Stimulated activated CD8-positive, alpha-beta memory T cell treated with anti-CD3 and anti-CD28 coated beads, Interleukin-15, amount 100 ng/mL, for 1 hour (primary cell): Measurements from ENCODE around the gene GNB2.
A peak's percentile ranks its signal among the peaks of the same experiment; 100 is the strongest.
"Not testable (repeated sequence)": the region's sequence is repeated elsewhere in the genome, so short reads cannot be mapped to it uniquely, and the experiment has no call there.

ENCODE experiments used
- DNase-seq: peaks from one replicate; pipeline ENCODE4 v3.0.0-alpha.2; 2020; ENCODE audit warnings: low read depth

The GNB2 gene

DNA sequence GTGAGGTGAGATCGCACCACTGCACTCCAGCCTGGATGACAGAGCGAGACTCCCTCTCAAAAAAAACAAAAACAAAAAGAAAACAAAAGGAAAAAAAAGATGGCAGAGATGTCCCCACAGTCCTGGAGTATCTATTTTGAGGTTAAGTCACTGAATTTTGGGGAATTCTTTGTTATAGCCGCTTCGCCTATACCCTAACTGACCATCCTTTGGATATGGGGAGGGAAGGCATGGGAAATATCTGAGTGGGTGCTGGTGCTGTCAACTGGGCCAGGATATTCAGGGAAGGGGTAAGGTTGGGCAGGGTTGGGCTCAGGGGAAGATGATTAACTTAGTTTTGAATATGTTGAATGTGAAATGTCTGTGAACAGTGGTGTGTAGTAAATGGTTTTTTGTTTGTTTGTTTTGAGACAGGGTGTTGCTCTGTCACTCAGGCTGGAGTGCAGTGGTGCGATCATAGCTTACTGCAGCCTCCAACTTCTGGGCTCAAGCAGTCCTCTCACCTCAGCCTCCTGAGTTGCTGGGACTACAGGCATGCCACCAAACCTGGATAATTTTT is 8.3 kb upstream of the GNB2 start:
- no peak for DNase-seq

DNA sequence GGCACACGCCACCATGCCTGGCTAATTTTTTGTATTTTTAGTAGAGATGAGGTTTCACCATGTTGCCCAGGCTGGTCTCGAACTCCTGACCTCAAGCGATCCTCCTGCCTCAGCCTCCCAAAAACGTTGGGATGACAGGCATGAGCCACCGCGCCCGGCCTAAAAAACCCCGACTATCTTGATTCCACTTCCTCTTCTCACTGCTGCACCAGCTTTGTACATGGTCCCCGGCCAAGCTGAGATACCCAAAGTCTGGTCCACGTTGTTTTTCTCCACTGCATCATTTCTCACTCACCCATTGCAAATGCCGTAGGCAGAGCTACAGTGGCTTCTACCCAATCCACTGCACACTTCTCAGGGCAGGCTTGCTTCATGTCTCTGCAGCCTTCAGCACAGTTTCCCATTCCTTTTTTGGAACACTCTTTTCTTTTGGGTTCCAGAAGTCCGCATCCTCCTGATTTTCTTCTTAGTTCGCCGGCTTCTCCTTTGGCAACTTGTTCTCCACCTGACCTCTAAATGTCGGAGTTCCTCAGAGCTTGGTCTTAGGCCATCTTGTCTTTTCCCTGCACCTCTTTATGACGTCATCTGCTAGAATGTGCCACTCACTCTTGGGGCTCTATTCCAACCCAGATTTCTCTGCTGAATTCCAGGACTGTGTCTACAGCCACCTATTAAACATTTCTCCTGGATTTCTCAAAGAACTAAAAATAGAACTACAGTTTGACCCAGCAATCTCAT is 6.0 kb upstream of the GNB2 start:
- no peak for DNase-seq

DNA sequence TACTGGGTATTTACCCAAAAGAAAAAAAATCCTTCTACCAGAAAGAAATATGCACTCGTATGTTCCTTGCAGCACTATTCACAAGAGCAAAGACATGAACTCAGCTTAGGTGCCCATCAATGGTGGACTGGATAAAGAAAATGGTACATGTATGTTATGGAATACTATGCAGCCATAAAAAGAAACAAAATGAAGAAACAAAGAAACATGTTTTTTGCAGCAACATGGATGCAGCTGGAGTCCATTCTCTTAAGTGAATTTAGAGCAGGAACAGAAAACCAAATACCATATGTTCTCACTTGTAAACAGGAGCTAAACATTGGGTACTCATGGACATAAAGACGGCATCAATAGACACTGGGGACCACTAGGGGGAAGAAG is 5.5 kb upstream of the GNB2 start:
- no peak for DNase-seq

DNA sequence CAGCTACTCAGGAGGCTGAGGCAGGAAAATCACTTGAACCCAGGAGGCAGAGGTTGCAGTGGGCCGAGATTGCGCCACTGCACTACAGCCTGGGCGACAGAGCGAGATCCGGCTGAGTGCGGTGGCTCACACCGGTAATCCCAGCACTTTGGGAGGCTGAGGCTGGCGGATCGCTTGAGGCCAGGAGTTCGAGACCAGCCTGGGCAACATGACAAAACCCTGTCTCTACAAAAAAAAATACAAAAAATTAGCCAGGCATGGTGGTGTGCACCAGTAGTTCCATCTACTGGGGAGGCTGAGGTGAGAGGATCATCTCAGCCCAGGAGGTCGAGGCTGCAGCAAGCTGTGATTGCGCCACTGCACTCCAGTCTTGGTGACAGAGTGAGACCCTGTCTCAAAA is 4.4 kb upstream of the GNB2 start:
- DNase-seq, result not testable (repeated sequence)

DNA sequence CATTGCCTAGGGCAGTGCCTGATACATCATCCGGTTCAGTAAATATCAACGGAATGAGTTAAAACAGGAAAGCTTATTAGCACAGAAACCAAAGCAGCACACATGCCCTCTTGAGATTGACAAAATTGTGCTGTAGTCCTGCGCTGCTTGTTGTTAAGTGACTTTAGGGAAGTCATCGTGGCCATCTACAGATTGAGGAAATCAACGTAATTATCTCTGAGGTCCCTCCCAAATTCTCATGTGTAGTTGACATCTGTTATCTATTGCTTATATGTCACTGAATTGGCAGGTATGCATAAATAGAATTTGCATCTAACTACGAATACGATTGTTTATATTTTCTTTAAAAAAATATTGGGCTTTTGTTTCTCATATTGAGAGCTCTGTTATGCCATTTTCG is 3.5 kb upstream of the GNB2 start:
- no peak for DNase-seq

DNA sequence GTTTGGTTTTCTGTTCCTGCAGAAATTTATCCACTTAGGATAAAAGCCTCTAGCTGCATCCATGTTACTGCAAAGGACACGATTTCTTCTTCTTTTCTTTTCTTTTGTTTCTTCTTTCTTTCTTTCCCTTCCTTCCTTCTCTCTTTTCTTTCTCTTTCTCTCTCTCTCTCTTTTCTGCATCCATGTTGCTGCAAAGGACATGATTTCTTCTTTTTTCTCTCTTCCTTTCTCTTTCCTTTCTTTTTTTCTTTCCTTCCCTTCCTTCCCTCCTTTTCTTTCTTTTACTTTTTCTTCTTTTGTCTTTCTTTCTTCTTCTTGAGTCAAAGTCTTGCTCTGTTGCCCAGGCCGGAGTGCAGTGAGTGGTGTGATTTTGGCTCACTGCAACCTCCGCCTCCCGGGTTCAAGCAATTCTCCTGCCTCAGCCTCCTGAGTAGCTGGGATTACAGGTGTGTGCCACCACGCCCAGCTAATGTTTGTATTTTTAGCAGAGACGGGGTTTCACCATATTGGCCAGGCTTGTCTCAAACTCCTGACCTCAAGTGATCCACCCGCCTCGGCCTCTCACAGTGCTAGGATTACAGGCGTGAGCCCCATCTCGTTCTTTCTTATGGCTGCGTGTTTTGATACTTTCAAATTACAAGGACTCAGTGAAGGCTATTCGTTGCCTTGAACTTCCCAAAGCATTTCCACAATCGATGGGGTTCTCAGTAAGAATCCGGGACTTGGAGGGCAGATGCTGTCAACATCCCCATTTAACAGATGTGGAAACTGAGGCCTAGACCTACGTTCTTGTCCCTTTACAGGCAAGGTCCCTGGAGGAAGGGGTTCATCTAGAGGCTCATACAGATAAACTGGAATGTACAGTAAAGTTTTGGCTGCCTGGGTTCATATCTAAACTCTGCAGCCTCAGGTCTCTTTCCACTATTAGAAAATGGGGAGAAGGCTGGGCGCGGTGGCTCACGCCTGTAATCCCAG is 1.9 kb upstream of the GNB2 start:
- no peak for DNase-seq

DNA sequence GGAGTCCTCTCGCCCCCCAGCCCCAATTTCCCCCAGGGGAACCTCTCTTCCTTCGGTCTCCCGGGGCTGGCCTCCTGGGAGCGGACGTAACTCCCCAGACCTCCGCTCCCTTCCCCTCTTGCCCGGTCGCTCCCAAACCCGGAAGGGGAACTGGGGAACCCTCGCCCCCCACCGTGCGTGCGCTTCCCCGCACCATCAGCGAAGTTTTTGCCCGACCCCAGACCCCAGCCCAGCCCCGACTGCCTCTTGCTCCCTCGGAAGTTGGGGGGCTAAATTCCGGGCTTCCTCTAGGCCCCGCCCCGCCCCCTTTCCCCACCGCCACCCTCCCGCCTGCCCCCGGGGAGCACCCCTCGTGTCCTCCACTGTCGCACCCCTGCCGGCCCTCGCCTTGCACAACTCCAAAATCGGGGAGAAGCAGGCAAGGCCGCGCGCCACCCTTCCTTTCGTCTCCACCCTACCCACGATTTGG is 436 bp downstream of the GNB2 start:
- DNase-seq, result no peak

DNA sequence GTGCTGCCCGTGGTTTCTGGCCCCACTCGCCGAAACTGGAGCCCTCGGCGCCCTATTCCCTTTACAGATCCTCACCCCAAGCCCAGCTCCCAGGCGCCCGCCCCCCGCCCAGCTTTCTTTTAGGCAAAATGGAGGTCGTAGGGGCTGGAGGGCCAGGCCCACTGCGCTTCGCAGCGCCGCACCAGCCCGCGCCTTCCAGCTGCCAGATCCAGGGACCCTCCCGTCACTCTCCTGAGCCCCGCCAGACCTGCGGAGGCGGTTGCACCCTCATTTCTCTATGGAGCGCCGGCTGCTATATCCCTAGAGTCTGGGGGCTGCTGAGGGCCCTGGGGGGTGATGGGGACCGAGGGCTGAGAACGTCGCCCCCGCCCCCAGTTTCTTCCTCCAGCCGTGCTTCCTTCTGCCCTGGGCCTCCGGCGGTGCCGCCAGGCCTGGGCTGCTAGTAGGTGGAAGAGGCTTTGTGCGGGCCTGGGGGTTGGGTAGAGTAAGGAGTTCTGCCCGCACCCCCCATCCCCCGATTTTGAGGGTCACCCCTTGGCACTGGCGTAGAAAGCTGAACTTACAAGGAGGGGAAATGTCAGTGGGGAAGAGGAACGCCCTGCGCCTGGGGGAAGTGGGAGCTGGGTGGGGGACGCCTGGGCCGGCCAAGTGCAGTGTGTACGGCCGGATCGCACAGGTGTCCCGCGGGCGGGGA is 1.0 kb downstream of the GNB2 start:
- no peak for DNase-seq

DNA sequence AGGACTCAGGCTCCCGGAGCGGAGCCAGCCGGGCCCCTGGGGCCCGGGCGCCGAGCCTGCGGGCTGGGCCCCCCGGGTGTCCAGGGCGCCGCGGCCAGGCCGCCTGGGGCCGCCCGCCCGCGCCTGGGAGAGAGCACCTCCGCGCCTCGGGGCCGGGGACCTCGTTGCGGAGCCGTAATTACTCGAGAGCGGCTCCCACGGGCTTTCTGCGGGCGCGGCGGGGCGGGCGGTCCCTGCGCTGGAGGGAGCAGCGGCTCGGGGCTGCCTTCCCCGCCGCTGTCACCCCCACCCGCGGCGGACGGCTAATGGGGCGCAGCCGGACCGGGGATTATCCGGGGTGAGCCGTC is 1.5 kb downstream of the GNB2 start:
- DNase-seq, result no peak

DNA sequence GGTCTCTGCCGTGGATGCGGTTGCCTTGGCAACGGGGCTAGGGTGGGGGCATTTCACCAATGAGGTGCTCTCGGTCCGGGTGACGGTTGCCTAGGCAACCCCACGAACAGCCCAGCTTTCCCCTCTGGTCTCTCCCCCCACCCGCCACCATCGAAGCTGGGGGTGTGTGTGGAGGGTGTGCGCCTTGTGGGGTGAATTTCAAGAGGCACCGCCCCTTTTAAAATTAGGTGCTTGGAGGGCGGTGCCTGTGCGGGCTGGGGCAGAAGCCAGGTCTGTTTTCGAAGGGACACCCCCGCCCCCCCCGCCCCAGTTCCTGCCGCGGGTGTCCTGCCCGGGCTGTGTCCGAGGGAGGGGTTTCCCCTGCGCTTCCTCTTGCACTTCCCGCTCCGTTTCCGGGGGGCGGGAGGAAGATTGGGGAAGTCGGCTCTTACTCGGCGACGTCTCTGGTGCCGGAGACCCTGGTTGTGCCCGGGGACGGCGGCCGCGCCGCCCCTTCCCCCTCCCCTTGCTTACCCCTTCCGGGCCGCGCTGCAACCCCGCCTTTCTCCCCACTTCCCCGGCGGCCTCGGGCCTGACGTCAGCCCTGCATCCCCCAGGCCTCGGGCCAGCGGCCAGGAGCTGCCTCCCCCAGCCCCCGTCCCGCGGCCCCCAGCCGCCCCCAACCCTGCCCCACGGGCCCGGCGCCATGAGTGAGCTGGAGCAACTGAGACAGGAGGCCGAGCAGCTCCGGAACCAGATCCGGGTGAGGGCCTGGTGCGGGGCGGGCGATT is 2.2 kb downstream of the GNB2 start:
- DNase-seq, result peak; percentile 64

DNA sequence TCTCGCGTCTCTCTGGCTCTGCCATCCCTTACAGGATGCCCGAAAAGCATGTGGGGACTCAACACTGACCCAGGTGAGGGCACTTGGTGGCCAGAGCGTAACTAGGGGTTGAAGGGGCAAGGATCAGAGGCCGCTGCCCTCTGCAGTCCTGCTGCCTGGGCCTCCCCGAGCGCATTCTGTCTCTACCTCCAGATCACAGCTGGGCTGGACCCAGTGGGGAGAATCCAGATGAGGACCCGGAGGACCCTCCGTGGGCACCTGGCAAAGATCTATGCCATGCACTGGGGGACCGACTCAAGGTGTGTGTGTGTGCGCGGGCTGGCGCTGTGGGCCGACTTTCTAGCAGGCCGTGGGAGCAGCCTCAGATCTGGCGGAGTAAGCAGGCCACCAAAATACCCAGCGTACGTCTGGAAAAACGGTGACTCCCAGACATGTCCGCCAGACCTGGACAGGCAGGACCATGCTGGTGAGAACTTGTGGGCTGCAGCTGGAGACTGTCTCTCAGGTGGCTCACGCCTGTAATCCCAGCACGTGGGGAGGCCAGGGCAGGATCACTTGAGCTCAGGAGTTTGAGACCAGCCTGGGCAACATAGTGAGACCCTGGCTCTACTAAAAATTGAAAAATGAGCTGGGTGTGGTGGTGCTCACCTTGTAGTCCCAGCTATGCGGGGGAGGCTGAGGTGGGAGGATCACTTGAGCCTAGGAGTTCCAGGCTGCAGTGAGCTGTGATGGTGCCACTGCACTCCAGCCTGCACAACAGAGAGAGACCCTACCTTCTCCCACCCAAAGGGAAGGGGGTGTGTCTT is 3.2 kb downstream of the GNB2 start:
- DNase-seq, result no peak

DNA sequence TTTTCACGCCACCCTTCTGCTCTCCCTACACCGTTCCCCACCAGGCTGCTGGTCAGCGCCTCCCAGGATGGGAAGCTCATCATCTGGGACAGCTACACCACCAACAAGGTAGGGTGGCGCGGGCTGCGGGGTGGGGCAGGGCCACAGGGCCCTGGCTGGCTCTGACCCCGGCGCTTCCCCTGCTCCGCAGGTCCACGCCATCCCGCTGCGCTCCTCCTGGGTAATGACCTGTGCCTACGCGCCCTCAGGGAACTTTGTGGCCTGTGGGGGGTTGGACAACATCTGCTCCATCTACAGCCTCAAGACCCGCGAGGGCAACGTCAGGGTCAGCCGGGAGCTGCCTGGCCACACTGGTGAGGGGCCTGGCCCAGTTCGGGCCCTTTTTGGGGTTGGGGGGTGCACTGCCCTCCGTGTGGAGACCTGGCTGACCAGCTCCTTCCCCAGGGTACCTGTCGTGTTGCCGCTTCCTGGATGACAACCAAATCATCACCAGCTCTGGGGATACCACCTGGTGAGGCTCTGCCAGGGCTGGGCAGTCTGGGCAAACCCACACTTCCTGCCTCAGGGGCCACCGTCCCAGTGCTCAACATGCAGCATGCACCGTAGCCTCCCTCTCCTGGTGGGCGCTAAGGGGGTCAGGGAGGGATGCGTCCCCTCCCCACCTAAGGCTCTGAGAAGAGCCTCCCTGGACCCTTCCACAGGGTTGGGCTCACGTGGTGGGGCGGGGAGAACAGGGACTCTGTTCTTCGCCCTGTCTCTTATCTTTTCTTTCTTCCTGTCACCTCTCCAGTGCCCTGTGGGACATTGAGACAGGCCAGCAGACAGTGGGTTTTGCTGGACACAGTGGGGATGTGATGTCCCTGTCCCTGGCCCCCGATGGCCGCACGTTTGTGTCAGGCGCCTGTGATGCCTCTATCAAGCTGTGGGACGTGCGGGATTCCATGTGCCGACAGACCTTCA is 4.0 kb downstream of the GNB2 start:
- DNase-seq, result no peak

DNA sequence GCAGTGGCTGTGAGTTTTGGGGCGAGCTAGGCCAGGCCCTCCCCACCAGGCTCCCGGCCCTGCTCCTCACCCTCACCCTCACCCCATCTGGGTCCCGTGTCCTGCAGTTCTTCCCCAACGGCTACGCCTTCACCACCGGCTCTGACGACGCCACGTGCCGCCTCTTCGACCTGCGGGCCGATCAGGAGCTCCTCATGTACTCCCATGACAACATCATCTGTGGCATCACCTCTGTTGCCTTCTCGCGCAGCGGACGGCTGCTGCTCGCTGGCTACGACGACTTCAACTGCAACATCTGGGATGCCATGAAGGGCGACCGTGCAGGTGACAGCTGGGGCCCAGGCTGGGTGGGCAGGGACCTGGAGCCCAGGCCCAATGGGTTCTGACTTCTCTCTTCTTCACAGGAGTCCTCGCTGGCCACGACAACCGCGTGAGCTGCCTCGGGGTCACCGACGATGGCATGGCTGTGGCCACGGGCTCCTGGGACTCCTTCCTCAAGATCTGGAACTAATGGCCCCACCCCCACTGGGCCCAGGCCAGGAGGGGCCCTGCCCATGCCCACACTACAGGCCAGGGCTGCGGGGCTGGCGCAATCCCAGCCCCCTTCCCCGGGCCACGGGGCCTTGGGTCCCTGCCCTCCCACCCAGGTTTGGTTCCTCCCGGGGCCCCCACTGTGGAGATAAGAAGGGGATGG is 4.9 kb downstream of the GNB2 start:
- DNase-seq, result no peak

DNA sequence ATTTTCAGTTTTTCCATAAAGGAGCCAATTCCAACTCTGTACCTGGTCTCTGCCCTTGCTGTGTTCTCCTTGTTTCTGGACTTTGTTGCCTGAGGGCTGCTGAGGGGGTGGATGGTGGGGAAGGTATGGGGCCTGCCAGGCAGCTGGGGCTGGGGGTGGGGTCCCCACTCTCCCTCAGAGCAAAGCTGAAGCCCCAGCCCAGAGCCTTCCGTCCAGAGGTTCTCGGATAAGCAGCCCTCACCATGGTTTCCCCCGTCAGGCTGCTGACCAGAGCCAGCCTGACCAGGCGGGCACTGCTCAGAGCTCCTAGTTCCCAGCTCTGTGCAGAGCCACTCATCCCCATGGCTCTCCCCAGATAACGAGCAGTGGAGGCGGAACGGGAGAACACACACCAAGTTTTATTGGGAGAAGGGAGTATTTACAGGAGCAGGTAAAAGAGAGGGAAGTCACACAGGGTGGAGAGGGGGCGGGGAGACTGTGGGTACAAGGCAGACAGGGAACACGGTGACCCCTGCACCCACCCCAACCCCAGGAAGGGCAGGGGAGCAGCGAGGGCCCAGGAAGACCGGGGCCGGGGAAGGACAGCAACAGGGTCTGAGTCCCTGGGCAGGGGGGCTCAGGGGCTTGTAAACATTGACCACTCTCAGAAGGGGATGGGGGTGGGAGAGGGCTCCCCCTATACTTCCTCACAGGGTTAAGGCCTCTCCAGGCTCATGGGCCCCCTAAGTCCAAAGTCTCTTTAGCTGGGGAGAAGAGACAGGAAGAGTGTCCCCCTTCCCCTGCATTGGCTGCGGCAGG is 5.8 kb downstream of the GNB2 start:
- no peak for DNase-seq

DNA sequence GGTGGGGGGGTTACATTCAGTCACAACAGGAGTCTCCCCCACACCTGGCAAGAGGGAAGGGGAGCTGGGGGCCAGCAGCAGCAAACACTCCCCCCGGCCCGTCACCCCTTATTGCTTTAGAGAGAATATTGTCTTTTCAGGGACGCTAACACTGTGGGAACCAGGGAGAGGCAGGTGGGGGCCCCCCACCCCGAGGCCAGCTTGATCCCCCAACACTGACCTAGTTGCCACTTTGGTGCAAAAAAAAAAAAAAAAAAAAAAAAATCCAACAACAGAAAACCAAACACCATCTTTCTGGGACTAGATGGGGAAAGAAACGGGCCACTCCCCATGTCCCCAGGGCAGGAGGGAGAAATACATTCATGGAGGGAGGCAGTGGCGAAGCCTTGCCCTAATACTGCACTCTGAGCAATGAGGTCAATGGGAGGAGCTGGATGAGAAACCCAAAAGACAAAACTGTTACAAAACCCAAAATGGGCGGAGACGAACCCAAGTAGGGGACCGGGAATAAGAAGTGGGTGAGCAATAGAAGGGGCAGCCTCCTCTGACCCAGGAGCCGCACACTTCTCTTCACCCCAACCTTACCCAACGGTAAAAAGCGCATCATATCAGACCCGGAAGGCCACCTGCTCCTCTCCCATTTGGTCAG is 6.5 kb downstream of the GNB2 start:
- no peak for DNase-seq

DNA sequence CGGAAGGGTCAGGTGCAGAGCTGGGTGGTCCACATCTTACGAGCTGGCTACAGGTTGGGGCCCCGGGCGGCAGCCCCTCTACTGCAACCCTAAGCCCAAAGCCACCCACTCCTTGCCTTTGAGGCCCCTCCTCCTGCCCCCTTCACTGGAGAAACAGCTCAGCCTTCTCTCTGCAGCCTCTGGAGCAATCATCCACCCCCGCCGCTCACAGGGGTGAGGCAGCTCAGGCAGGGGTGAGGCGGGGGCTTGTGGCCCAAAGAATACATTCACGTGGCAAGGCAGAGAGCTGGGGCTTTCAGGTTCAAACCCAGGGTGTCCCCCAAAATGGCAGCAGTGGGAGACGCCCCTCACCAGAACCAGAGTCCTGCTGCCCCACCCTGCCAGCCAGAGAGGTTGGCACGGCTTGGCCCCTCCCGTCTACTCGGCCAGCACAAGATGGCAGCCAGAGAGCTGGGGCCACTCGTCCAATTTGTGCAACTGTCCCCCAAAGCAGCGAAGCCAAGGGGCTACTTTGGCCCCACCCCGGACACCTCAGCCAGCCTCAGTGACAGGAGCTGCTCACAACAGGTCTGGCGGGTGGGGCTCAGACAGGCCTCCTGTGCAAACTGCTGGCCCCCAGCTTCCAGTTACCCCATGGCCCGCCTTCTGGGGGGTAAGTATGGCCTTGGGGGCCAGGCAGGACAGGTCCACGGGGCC is 7.2 kb downstream of the GNB2 start:
- no peak for DNase-seq
